IMR-90 (cell line): ENCODE results near the gene TCFL5. TPM values are rescaled to one million over a fixed set of nuclear protein-coding genes. Genes with fewer than 3 reads are reported as not detected.

Experiments used
- ATAC-seq: fragments of 200-7000 bp; cut with Tn5 transposase; 2 replicates; pipeline ENCODE4 v1.9.1; 2020; ENCODE audit warnings: low read depth, mild to moderate bottlenecking, moderate library complexity
- BruUV-seq: library from RNA; stranded (reverse); fragments of 400-500 nt; replicated peaks from 2 replicates; lab custom pipeline; 2021; lab: Mats Ljungman, UMichigan
- CTCF ChIA-PET: fragments of 300-600 bp; formaldehyde crosslinking; extraction: SDS; loops from one replicate; lab custom pipeline; 2021; ENCODE audit warnings: antibody characterized with exemption; lab: Yijun Ruan, JAX
- POLR2A ChIA-PET: fragments of 300-600 bp; sonication (Branson Sonifier 250); formaldehyde crosslinking; loops from one replicate; lab custom pipeline; 2022; ENCODE audit warnings: antibody characterized with exemption; ENCODE audit not compliant: unreplicated experiment; lab: Charles Lee
- DNase-seq: peaks from one replicate; pipeline ENCODE4 v3.0.0; 2013
- H2AFZ ChIP-seq: replicated peaks from 2 replicates; pipeline ENCODE3; 2013; ENCODE audit warnings: low read length, mild to moderate bottlenecking; ENCODE audit not compliant: poor library complexity
- H2AK5ac ChIP-seq: 2 replicates; pipeline ENCODE4 v1.6.1; 2013; ENCODE audit warnings: low read depth, low read length, inconsistent platforms
- H2AK9ac ChIP-seq: replicated peaks from 2 replicates; pipeline ENCODE3; 2013; ENCODE audit warnings: mild to moderate bottlenecking, low read depth, low read length, moderate library complexity; ENCODE audit not compliant: poor library complexity
- H2BK120ac ChIP-seq: 2 replicates; pipeline ENCODE4 v1.6.1; 2013; ENCODE audit warnings: low read depth, low read length, inconsistent platforms
- H2BK15ac ChIP-seq: 3 replicates; pipeline ENCODE4 v1.6.1; 2013; ENCODE audit warnings: low read depth, low read length, inconsistent platforms
- H2BK20ac ChIP-seq: 2 replicates; pipeline ENCODE4 v1.6.1; 2013; ENCODE audit warnings: low read depth, mild to moderate bottlenecking, inconsistent platforms, low read length, moderate library complexity
- H2BK5ac ChIP-seq: 2 replicates; pipeline ENCODE4 v1.6.1; 2013; ENCODE audit warnings: mild to moderate bottlenecking, low read depth, low read length, inconsistent platforms; ENCODE audit not compliant: poor library complexity, severe bottlenecking
- H3K14ac ChIP-seq: replicated peaks from 2 replicates; pipeline ENCODE4 v1.6.1; 2013; ENCODE audit warnings: low read depth, low read length, inconsistent platforms
- H3K18ac ChIP-seq: 2 replicates; pipeline ENCODE4 v1.6.1; 2013; ENCODE audit warnings: low read depth, low read length, control low read depth
- H3K23ac ChIP-seq: 2 replicates; pipeline ENCODE4 v1.6.1; 2013; ENCODE audit warnings: low read depth, low read length, inconsistent platforms
- H3K27ac ChIP-seq: 2 replicates; pipeline ENCODE4 v1.5.1; 2013; ENCODE audit warnings: mild to moderate bottlenecking, control low read depth, low read length; ENCODE audit not compliant: insufficient read depth
- H3K27me3 ChIP-seq: 2 replicates; pipeline ENCODE4 v1.6.1; 2013; ENCODE audit warnings: low read length; ENCODE audit not compliant: control insufficient read depth, insufficient read depth
- H3K36me3 ChIP-seq: 2 replicates; pipeline ENCODE4 v1.6.1; 2013; ENCODE audit warnings: low read length, mixed read lengths; ENCODE audit not compliant: control insufficient read depth, insufficient read depth
- H3K4ac ChIP-seq: 2 replicates; pipeline ENCODE4 v1.6.1; 2013; ENCODE audit warnings: low read depth, low read length, inconsistent platforms
- H3K4me1 ChIP-seq: 2 replicates; pipeline ENCODE4 v1.6.1; 2013; ENCODE audit warnings: low read length, mixed read lengths; ENCODE audit not compliant: control insufficient read depth, insufficient read depth
- H3K4me2 ChIP-seq: 2 replicates; pipeline ENCODE4 v1.6.1; 2013; ENCODE audit warnings: low read depth, mild to moderate bottlenecking, control low read depth, low read length, moderate library complexity
- H3K4me3 ChIP-seq: 2 replicates; pipeline ENCODE4 v1.5.1; 2013; ENCODE audit warnings: low read depth, mild to moderate bottlenecking, control low read depth, low read length, moderate library complexity; ENCODE audit not compliant: insufficient read depth
- H3K56ac ChIP-seq: 2 replicates; pipeline ENCODE4 v1.6.1; 2013; ENCODE audit warnings: low read length, inconsistent platforms; ENCODE audit not compliant: insufficient read depth; ENCODE audit errors: extremely low read depth
- H3K79me1 ChIP-seq, 2 experiments: 2 replicates each; pipeline ENCODE4 v1.6.1; 2013; ENCODE audit warnings: low read length in 2 of 2, inconsistent platforms in 1 of 2, low read depth in 1 of 2
- H3K9ac ChIP-seq: 2 replicates; pipeline ENCODE4 v1.6.1; 2013; ENCODE audit warnings: low read depth, low read length, control low read depth
- H3K9me1 ChIP-seq: 2 replicates; pipeline ENCODE4 v1.6.1; 2013; ENCODE audit warnings: low read length, inconsistent platforms; ENCODE audit not compliant: insufficient read depth
- H3K9me3 ChIP-seq: 2 replicates; pipeline ENCODE4 v1.6.1; 2013; ENCODE audit warnings: low read length; ENCODE audit not compliant: control insufficient read depth, insufficient read depth
- H4K20me1 ChIP-seq: 2 replicates; pipeline ENCODE4 v1.6.1; 2013; ENCODE audit warnings: low read length, inconsistent platforms; ENCODE audit not compliant: insufficient read depth
- H4K5ac ChIP-seq: 2 replicates; pipeline ENCODE4 v1.6.1; 2013; ENCODE audit warnings: mild to moderate bottlenecking, low read depth, low read length, control low read depth
- H4K8ac ChIP-seq, 2 experiments: 2 replicates each; pipeline ENCODE4 v1.6.1; 2013; ENCODE audit warnings: low read depth in 2 of 2, low read length in 2 of 2, control low read depth in 1 of 2, inconsistent platforms in 1 of 2
- H4K91ac ChIP-seq: 2 replicates; pipeline ENCODE4 v1.6.1; 2013; ENCODE audit warnings: low read depth, low read length, inconsistent platforms; ENCODE audit not compliant: insufficient read depth
- CHD1 ChIP-seq: IDR thresholded peaks from 2 replicates; pipeline ENCODE4 v1.6.1; 2012; ENCODE audit warnings: low read depth, low read length, improper control_type of control experiment
- FOS ChIP-seq: fragments of 150-350 bp; IDR thresholded peaks from 2 replicates; pipeline ENCODE4 v1.6.1; 2016; ENCODE audit warnings: low read depth, low read length
- RCOR1 ChIP-seq: IDR thresholded peaks from 2 replicates; pipeline ENCODE4 v1.6.1; 2012; ENCODE audit warnings: mild to moderate bottlenecking, low read length, improper control_type of control experiment; ENCODE audit not compliant: insufficient replicate concordance
- WGBS, 2 experiments: methylation state at CpG; one replicate each; pipeline versions ENCODE4 v1.1.5 to v1.1.7; 2013; ENCODE audit warnings: missing lambda C conversion rate in 2 of 2; ENCODE audit not compliant: insufficient read length in 1 of 2; ENCODE audit errors: extremely low coverage in 2 of 2; 5-methylcytosine and 5-hydroxymethylcytosine counted together
- dilution Hi-C: fragments of 300-500 bp; cut with HindIII; formaldehyde crosslinking; loops from one replicate; pipeline ENCODE4 v1.14.3; 2018; ENCODE audit warnings: low sequenced_read_pairs; ENCODE audit not compliant: unreplicated experiment
- in situ Hi-C: fragments of 300-500 bp; cut with MboI; formaldehyde crosslinking; loops from 3 replicates; pipeline ENCODE4 v1.14.3; 2019; ENCODE audit warnings: low sequenced_read_pairs, inconsistent platforms, mixed read lengths
- intact Hi-C: fragments of 100-400 bp; cut with micrococcal nuclease; formaldehyde crosslinking; loops from 2 replicates; pipeline ENCODE4 v1.10.0; 2022
- polyA plus RNA-seq, 3 experiments: library from polyadenylated mRNA; depleted of rRNA; stranded (reverse); fragments of >200 nt; gene quantifications; 2 replicates each; pipeline ENCODE4 v1.2.3, GENCODE V29; 2012; ENCODE audit warnings: low replicate concordance in 1 of 3
- total RNA-seq: library from RNA; depleted of rRNA; stranded (reverse); fragments of >200 nt; gene quantifications from 2 replicates; pipeline ENCODE4 v1.2.3, GENCODE V29; 2012
- TF ChIP-seq, protein P1 (sequence below): fragments of 150-350 bp; IDR thresholded peaks from 2 replicates; pipeline ENCODE4 v1.6.1; 2016; ENCODE audit warnings: low read depth, mild to moderate bottlenecking, low read length, moderate library complexity, borderline replicate concordance

The TCFL5 gene
- total and polyA plus RNA-seq, 2 of the 4 experiments (the other 2 are of a cell fraction), result 6.0 to 8.2 TPM

DNA sequence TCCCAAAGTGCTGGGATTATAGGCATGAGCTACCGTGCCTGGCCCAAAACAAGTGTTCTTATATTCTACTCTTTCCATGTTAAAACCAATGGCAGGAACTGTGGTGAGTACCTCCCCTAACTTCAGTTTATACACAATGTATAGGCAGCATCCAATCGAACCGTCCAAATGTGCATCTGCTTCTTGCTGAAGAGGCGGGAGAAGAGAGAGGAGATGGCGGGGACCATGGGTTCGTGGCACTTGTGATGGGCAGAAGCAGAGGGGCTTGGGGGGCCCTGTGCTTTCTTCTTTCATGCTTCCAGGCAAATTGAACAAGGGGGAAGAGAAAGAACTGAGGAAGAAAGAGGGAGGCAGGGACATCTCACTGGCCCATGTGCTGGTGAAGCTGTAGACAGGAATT lies 11.2 kb upstream of the TCFL5 start:
- ChIA-PET POLR2A (no interaction called here), CTCF (interaction anchor here (1.3 kb wide), 1 partner anchor 22 kb away, joined by 3 read pairs; no protein-coding TSS in a partner anchor)
- no peak for ATAC-seq
- intact Hi-C loops (loop anchor here (1.0 kb wide), 1 partner anchor 136 kb away; no protein-coding TSS in a partner anchor), dilution Hi-C loops (no loop called here), in situ Hi-C loops (loop anchor here (10.0 kb wide), 1 partner anchor 142 kb away; no protein-coding TSS in a partner anchor)
- Histone ChIP-seq H3K4ac (no peak overlapping the region), H4K91ac (no peak overlapping the region), H3K23ac (no peak overlapping the region), H2BK5ac (no peak overlapping the region), H3K9me1 (no peaks in the 10 kb centered on the region; the same call in 1 of the 2 replicates), H3K18ac (no peak overlapping the region), H4K5ac (no peak overlapping the region), H2BK120ac (no peak overlapping the region), H2AK5ac (no peak overlapping the region), H3K4me3 (no peak overlapping the region), H3K14ac (no peak overlapping the region), H2BK15ac (no peak overlapping the region), H3K27me3 (0 out of 2 replicates have a peak, but pooled peaks cover 2% of the 10 kb centered on the region), H3K56ac (no peak overlapping the region), H3K36me3 (no peaks in the 10 kb centered on the region), H4K8ac (no peak overlapping the region), H2AFZ (no peak overlapping the region), H3K4me2 (no peak overlapping the region), H3K27ac (no peak overlapping the region), H3K4me1 (peaks cover 7% of the 10 kb centered on the region; the same call in 1 of the 2 replicates), H4K20me1 (no peaks in the 10 kb centered on the region), H3K9ac (no peak overlapping the region), H2AK9ac (no peak overlapping the region), H3K79me1 (no peaks in the 10 kb centered on the region), H3K9me3 (no peaks in the 10 kb centered on the region), H2BK20ac (no peak overlapping the region)
- no peak for DNase-seq
- no TSS peak for BruUV-seq
- WGBS, 2 experiments, result no CpG with 5 or more reads among the region's 6 CpGs
- no peak for TF ChIP-seq FOS
- TF ChIP-seq RCOR1, result no peak
- no peak for TF ChIP-seq CHD1
- TF ChIP-seq, protein P1, sequence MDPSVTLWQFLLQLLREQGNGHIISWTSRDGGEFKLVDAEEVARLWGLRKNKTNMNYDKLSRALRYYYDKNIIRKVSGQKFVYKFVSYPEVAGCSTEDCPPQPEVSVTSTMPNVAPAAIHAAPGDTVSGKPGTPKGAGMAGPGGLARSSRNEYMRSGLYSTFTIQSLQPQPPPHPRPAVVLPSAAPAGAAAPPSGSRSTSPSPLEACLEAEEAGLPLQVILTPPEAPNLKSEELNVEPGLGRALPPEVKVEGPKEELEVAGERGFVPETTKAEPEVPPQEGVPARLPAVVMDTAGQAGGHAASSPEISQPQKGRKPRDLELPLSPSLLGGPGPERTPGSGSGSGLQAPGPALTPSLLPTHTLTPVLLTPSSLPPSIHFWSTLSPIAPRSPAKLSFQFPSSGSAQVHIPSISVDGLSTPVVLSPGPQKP, result no peak
